CD8-positive, alpha-beta memory T cell (primary cell): ENCODE data around the gene DNAH2. TPM values are rescaled to one million over a fixed set of nuclear protein-coding genes. Genes with fewer than 3 reads are reported as not detected.

ENCODE experiments used
- CTCF ChIA-PET: fragments of 350-600 bp; sonication (Branson Sonifier 250); formaldehyde crosslinking; loops from one replicate; lab custom pipeline; 2021; ENCODE audit warnings: antibody characterized with exemption; lab: Charles Lee
- POLR2A ChIA-PET: fragments of 350-600 bp; sonication (Branson Sonifier 250); formaldehyde crosslinking; loops from one replicate; lab custom pipeline; 2021; ENCODE audit warnings: antibody characterized with exemption; lab: Charles Lee
- DNase-seq, 5 donors: peaks; one replicate each; pipeline versions ENCODE4 v3.0.0 to v3.0.0-alpha.2; 2020 to 2022; ENCODE audit warnings: mixed read lengths in 1 of 5
- H3K27ac ChIP-seq: one replicate; pipeline ENCODE4 v1.7.0; 2013; ENCODE audit warnings: low read depth, mild to moderate bottlenecking, low read length, moderate library complexity
- H3K27me3 ChIP-seq: 2 replicates; pipeline ENCODE4 v1.7.0; 2013; ENCODE audit warnings: low read length, mild to moderate bottlenecking; ENCODE audit not compliant: insufficient read depth, poor library complexity, severe bottlenecking
- H3K36me3 ChIP-seq: 2 replicates; pipeline ENCODE4 v1.7.0; 2013; ENCODE audit warnings: mild to moderate bottlenecking, low read length, moderate library complexity; ENCODE audit not compliant: insufficient read depth
- H3K4me1 ChIP-seq: 2 replicates; pipeline ENCODE4 v1.7.0; 2013; ENCODE audit warnings: mild to moderate bottlenecking, low read length, moderate library complexity; ENCODE audit not compliant: insufficient read depth
- H3K4me3 ChIP-seq: 2 replicates; pipeline ENCODE4 v1.7.0; 2013; ENCODE audit warnings: mild to moderate bottlenecking, low read length
- H3K9me3 ChIP-seq: 2 replicates; pipeline ENCODE4 v1.7.0; 2013; ENCODE audit warnings: mild to moderate bottlenecking, low read length
- H3K27ac Mint-ChIP-seq, 8 donors: one replicate each; pipeline ENCODE4 v1.8.0; 2020 to 2021; ENCODE audit warnings: mixed read lengths in 8 of 8, mild to moderate bottlenecking in 6 of 8, inconsistent platforms in 3 of 8, moderate library complexity in 3 of 8
- H3K27me3 Mint-ChIP-seq, 2 donors: one replicate each; pipeline ENCODE4 v1.8.0; 2020 to 2021; ENCODE audit warnings: mixed read lengths in 2 of 2, mild to moderate bottlenecking in 1 of 2, moderate library complexity in 1 of 2
- H3K36me3 Mint-ChIP-seq, 3 donors: one replicate each; pipeline ENCODE4 v1.8.0; 2020 to 2021; ENCODE audit warnings: mixed read lengths in 3 of 3, inconsistent platforms in 1 of 3, mild to moderate bottlenecking in 1 of 3
- H3K4me1 Mint-ChIP-seq, 3 donors: one replicate each; pipeline ENCODE4 v1.8.0; 2020 to 2021; ENCODE audit warnings: mixed read lengths in 3 of 3, inconsistent platforms in 1 of 3, mild to moderate bottlenecking in 1 of 3
- H3K4me3 Mint-ChIP-seq, 7 donors: one replicate each; pipeline ENCODE4 v1.8.0; 2020 to 2021; ENCODE audit warnings: mixed read lengths in 7 of 7, mild to moderate bottlenecking in 6 of 7, moderate library complexity in 4 of 7, inconsistent platforms in 2 of 7
- H3K9me3 Mint-ChIP-seq, 5 donors: one replicate each; pipeline ENCODE4 v1.8.0; 2020 to 2022; ENCODE audit warnings: mixed read lengths in 5 of 5, mild to moderate bottlenecking in 3 of 5, moderate library complexity in 2 of 5, inconsistent platforms in 1 of 5
- polyA plus RNA-seq: library from polyadenylated mRNA; unstranded; fragments of 300-500 nt; fragmentation: Illumina TruSeq; gene quantifications from one replicate; pipeline ENCODE4 v1.2.3, GENCODE V29; 2021
- total RNA-seq, 2 experiments: library from RNA; stranded (reverse); gene quantifications; one replicate each; pipeline ENCODE4 v1.2.3, GENCODE V29; 2021

The DNAH2 gene
- total and polyA plus RNA-seq, 3 experiments from 2014 or later, result not detected

GRCh38 chr17:7849751-7850504, 132.4 kb downstream of the DNAH2 start:
- H3K36me3 Mint-ChIP-seq, result peaks cover 0 to 72% (median 2%) of the 10 kb centered on the region in 3 donors
- no peak overlapping the region for H3K4me3 ChIP-seq
- H3K9me3 Mint-ChIP-seq, result no peaks in the 10 kb centered on the region
- no peak for DNase-seq
- H3K36me3 ChIP-seq, result peaks cover 4% of the 10 kb centered on the region
- H3K27me3 ChIP-seq, result no peaks in the 10 kb centered on the region
- CTCF ChIA-PET, result interaction anchor here (1.4 to 3.5 kb wide), 6 partner anchors 15 to 140 kb away, joined by 4 to 69 read pairs (median 8); partner anchors contain the start of gene KDM6B
- H3K4me3 Mint-ChIP-seq, result peak overlapping the region in 2 of 7 donors; percentile 24 to 73
- H3K27ac ChIP-seq, result no peak overlapping the region
- peaks cover 0 to 2% of the 10 kb centered on the region in 2 donors for H3K27me3 Mint-ChIP-seq
- peak overlapping the region in 7 of 8 donors; percentile 21 to 91 (median 70) for H3K27ac Mint-ChIP-seq
- H3K4me1 ChIP-seq, result peaks cover 24% of the 10 kb centered on the region
- H3K4me1 Mint-ChIP-seq, result peaks cover 16 to 38% (median 18%) of the 10 kb centered on the region in 3 donors
- H3K9me3 ChIP-seq, result no peaks in the 10 kb centered on the region
- POLR2A ChIA-PET, result no interaction called here

- CTCF ChIA-PET, result interaction anchor here (0.8 to 3.5 kb wide), 17 partner anchors 8 to 194 kb away, joined by 3 to 69 read pairs (median 5); partner anchors contain the start of gene KDM6B
- peaks cover 0 to 2% of the 10 kb centered on the region in 2 donors for H3K27me3 Mint-ChIP-seq
- H3K4me1 Mint-ChIP-seq, result peaks cover 11 to 32% (median 12%) of the 10 kb centered on the region in 3 donors
- Histone ChIP-seq H3K4me3 (peak overlapping the region; percentile 64), H3K9me3 (no peaks in the 10 kb centered on the region), H3K27ac (no peak overlapping the region), H3K36me3 (peaks cover 4% of the 10 kb centered on the region), H3K4me1 (peaks cover 20% of the 10 kb centered on the region), H3K27me3 (no peaks in the 10 kb centered on the region)
- POLR2A ChIA-PET, result interaction anchor here (1.2 kb wide), 1 partner anchor 16 kb away, joined by 8 read pairs; no protein-coding TSS in a partner anchor
- peak in 1 of 5 donors; percentile 47 for DNase-seq
- H3K9me3 Mint-ChIP-seq, result no peaks in the 10 kb centered on the region
- peaks cover 0 to 72% (median 2%) of the 10 kb centered on the region in 3 donors for H3K36me3 Mint-ChIP-seq
- H3K27ac Mint-ChIP-seq, result peak overlapping the region; percentile 71 to 95 (median 86)
- peak overlapping the region; percentile 36 to 84 (median 74) for H3K4me3 Mint-ChIP-seq
Measured at GRCh38 chr17:7850701-7851437, 133.3 kb downstream of the DNAH2 start.

GRCh38 chr17:7851438-7852261, 134.1 kb downstream of the DNAH2 start:
- Histone ChIP-seq H3K27me3 (no peaks in the 10 kb centered on the region), H3K4me3 (peak overlapping the region; percentile 64), H3K36me3 (peaks cover 4% of the 10 kb centered on the region), H3K27ac (no peak overlapping the region), H3K4me1 (peaks cover 28% of the 10 kb centered on the region), H3K9me3 (no peaks in the 10 kb centered on the region)
- H3K27ac Mint-ChIP-seq, result peak overlapping the region; percentile 71 to 96 (median 86)
- ChIA-PET CTCF (interaction anchor here (0.6 to 3.5 kb wide), 18 partner anchors 8 to 609 kb away, joined by 3 to 69 read pairs (median 4); partner anchors contain the start of gene KDM6B), POLR2A (interaction anchor here (0.7 to 1.2 kb wide), 2 partner anchors 9 to 17 kb away, joined by 4 to 8 read pairs; no protein-coding TSS in a partner anchor)
- peak overlapping the region; percentile 72 to 85 (median 79) for H3K4me3 Mint-ChIP-seq
- H3K36me3 Mint-ChIP-seq, result peaks cover 0 to 66% (median 2%) of the 10 kb centered on the region in 3 donors
- peaks cover 11 to 32% (median 12%) of the 10 kb centered on the region in 3 donors for H3K4me1 Mint-ChIP-seq
- H3K9me3 Mint-ChIP-seq, result no peaks in the 10 kb centered on the region
- H3K27me3 Mint-ChIP-seq, result peaks cover 0 to 2% of the 10 kb centered on the region in 2 donors
- DNase-seq, result peak; percentile 92 to 97 (median 94)

GRCh38 chr17:7852262-7852670, 134.7 kb downstream of the DNAH2 start:
- Mint-ChIP-seq H3K27me3 (peaks cover 0 to 2% of the 10 kb centered on the region in 2 donors), H3K4me3 (peak overlapping the region in 2 of 7 donors; percentile 73 to 85), H3K9me3 (no peaks in the 10 kb centered on the region), H3K4me1 (peaks cover 11 to 32% (median 12%) of the 10 kb centered on the region in 3 donors), H3K36me3 (peaks cover 0 to 60% (median 2%) of the 10 kb centered on the region in 3 donors), H3K27ac (peak overlapping the region in 7 of 8 donors; percentile 71 to 96 (median 87))
- Histone ChIP-seq H3K27me3 (no peaks in the 10 kb centered on the region), H3K4me3 (no peak overlapping the region), H3K36me3 (peaks cover 4% of the 10 kb centered on the region), H3K4me1 (peaks cover 28% of the 10 kb centered on the region), H3K27ac (no peak overlapping the region), H3K9me3 (no peaks in the 10 kb centered on the region)
- POLR2A ChIA-PET, result no interaction called here
- CTCF ChIA-PET, result interaction anchor here (0.6 to 2.7 kb wide), 5 partner anchors 10 to 610 kb away, joined by 3 to 9 read pairs (median 5); no protein-coding TSS in a partner anchor
- DNase-seq, result peak in 1 of 5 donors; percentile 54

GRCh38 chr17:7852919-7853690, 135.6 kb downstream of the DNAH2 start:
- POLR2A ChIA-PET, result interaction anchor here (0.7 kb wide), 1 partner anchor 76 kb away, joined by 6 read pairs; the partner anchor contains the start of gene KCNAB3
- H3K27ac ChIP-seq, result no peak overlapping the region

GRCh38 chr17:7853691-7854038, 136.1 kb downstream of the DNAH2 start:
- H3K4me3 ChIP-seq, result no peak overlapping the region
- DNase-seq, result peak in 1 of 5 donors; percentile 49
- H3K27me3 ChIP-seq, result no peaks in the 10 kb centered on the region
- POLR2A ChIA-PET, result interaction anchor here (0.7 kb wide), 1 partner anchor 76 kb away, joined by 6 read pairs; the partner anchor contains the start of gene KCNAB3
- Mint-ChIP-seq H3K4me1 (peaks cover 11 to 32% (median 12%) of the 10 kb centered on the region in 3 donors), H3K27me3 (peaks cover 0 to 2% of the 10 kb centered on the region in 2 donors), H3K4me3 (peak overlapping the region in 2 of 7 donors; percentile 29 to 42), H3K36me3 (peaks cover 0 to 52% (median 2%) of the 10 kb centered on the region in 3 donors), H3K27ac (no peak overlapping the region), H3K9me3 (no peaks in the 10 kb centered on the region)
- H3K36me3 ChIP-seq, result peaks cover 4% of the 10 kb centered on the region
- no peak overlapping the region for H3K27ac ChIP-seq
- peaks cover 35% of the 10 kb centered on the region for H3K4me1 ChIP-seq
- no peaks in the 10 kb centered on the region for H3K9me3 ChIP-seq
- CTCF ChIA-PET, result interaction anchor here (0.6 kb wide), 1 partner anchor 278 kb away, joined by 3 read pairs; no protein-coding TSS in a partner anchor

More at GRCh38 chr17:7852919-7853690, 135.6 kb downstream of the DNAH2 start:
- Histone ChIP-seq H3K27me3 (no peaks in the 10 kb centered on the region), H3K9me3 (no peaks in the 10 kb centered on the region), H3K4me1 (peaks cover 30% of the 10 kb centered on the region), H3K36me3 (peaks cover 4% of the 10 kb centered on the region), H3K4me3 (no peak overlapping the region)
- Mint-ChIP-seq H3K27ac (peak overlapping the region in 2 of 8 donors; percentile 50 to 91), H3K36me3 (peaks cover 0 to 55% (median 2%) of the 10 kb centered on the region in 3 donors), H3K4me1 (peaks cover 11 to 32% (median 12%) of the 10 kb centered on the region in 3 donors), H3K4me3 (no peak overlapping the region), H3K9me3 (no peaks in the 10 kb centered on the region), H3K27me3 (peaks cover 0 to 2% of the 10 kb centered on the region in 2 donors)
- CTCF ChIA-PET, result interaction anchor here (0.6 to 2.7 kb wide), 3 partner anchors 9 to 279 kb away, joined by 3 to 9 read pairs (median 5); no protein-coding TSS in a partner anchor
- DNase-seq, result peak in 1 of 5 donors; percentile 53
